GM21723 (cell line): Measurements from ENCODE around the gene PRKG1.
"Not testable (repeated sequence)": the region's sequence is repeated elsewhere in the genome, so short reads cannot be mapped to it uniquely, and the experiment has no call there.

Experiments
- ATAC-seq: cut with Tn5 transposase; IDR thresholded peaks from one replicate; pipeline ENCODE4 v1.9.1; 2021; ENCODE audit warnings: mild to moderate bottlenecking, moderate library complexity; ENCODE audit not compliant: unreplicated experiment

PRKG1 gene

GRCh38 chr10:52019656-52020055 lies 945.4 kb downstream of the PRKG1 start:
- ATAC-seq = no peak

DNA sequence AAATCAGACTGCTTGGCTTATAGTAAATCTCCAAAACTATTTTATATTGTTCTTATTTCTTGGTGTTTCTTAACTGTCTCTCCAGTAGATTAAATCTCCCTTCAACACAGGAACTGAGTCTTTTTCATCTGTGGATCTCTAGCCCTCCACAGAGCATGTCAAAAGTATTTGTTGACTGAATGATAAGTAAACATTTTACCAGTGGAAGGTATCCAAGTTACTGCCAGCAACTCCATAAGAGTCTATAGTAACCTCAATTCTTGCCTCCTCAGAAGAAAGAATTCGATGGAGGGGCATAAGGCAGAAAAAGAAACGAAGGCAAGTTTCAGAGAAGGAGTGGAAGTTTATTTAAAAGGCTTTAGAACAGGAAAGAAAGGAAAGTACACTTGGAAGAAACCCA lies 945.9 kb downstream of the PRKG1 start:
- no peak for ATAC-seq

DNA sequence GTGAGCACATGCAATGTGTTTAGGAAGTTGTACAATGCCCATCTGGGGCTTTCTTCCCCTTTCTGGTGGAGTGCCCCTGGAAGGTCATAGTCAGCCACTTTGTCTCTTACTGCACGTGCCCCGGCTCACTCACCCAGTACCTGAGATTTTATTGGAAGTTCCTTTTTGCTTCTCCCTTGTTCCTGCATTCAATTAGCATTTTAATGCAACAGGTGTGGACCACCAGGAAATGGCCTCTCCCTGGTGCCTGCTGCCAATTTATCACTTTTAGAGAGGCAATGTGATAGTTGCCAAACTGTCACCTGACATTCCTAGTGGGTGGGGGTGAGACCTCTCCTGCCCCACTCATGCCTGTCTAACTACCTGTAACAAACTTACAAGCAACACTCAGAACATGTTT lies 946.4 kb downstream of the PRKG1 start:
- no peak for ATAC-seq

- ATAC-seq = no peak
Observed at GRCh38 chr10:52027055-52027705, 952.9 kb downstream of the PRKG1 start.

GRCh38 chr10:52028523-52028858 lies 954.2 kb downstream of the PRKG1 start:
- ATAC-seq = no peak

GRCh38 chr10:52029628-52030027 lies 955.3 kb downstream of the PRKG1 start:
- no peak for ATAC-seq

DNA sequence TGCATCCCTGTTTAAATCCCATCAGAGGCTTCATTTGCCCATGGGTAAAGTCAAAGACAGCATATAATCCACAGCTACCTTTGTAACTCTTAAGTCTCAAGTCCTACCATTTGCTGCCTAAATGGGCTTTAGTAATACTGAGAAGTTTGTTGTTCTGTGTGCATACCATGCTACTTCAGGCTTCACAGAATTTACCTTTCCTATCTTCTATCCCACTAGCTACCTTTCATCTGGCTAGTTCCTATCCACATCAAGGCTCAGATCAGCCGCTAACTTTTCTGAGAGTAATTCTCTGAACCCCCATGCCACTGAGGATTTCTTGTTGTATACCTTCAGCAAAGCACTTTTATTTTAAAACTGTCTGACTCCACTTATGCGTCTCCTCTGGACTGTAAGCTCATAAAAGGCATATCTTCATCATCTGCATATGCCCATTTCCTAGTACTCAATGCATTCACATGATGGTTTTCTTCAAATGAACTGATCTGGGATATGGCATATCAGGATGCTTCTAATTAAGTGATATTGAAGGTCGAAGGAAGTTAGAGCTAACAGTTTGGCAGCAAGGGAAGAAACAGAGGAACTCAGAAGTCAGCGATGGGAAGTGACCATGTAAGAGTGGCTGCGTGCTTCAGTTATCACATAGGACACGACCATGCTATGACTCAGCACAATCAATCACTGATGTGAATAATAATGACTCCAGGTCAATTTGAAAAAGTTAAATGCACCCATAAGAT lies 955.9 kb downstream of the PRKG1 start:
- no peak for ATAC-seq

GRCh38 chr10:52030975-52031374 lies 956.7 kb downstream of the PRKG1 start:
- no peak for ATAC-seq

- ATAC-seq = no peak
Observed at GRCh38 chr10:52031771-52032170, 957.5 kb downstream of the PRKG1 start.

GRCh38 chr10:52032681-52033629 lies 958.7 kb downstream of the PRKG1 start:
- ATAC-seq = no peak

DNA sequence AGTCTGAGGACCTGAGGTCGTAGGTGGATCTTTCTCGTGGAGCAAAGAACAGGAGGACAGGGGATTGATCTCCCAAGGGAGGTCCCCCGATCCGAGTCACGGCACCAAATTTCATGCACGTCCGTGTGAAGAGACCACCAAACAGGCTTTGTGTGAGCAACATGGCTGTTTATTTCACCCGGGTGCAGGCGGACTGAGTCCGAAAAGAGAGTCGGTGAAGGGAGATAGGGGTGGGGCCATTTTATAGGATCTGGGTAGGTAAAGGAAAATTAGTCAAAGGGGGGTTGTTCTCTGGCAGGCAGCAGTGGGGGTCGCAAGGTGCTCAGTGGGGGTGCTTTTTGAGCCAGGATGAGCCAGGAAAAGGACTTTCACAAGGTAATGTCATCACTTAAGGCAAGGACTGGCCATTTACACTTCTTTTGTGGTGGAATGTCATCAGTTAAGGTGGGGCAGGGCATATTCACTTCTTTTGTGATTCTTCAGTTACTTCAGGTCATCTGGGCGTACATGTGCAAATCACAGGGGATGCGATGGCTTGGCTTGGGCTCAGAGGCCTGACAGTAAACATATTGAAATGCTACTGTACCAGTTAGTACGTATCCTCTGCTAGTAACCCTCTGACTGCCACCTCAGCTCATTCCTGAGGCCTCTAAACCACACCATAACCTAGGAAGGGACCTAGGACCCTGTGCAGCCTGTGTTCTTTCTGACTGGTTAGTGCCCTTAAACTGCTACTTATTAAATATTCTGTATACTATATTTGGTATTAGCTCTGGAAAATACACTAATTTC lies 964.9 kb downstream of the PRKG1 start:
- ATAC-seq = not testable (repeated sequence)

GRCh38 chr10:52040486-52040885 lies 966.2 kb downstream of the PRKG1 start:
- ATAC-seq = no peak

GRCh38 chr10:52043811-52044210 lies 969.5 kb downstream of the PRKG1 start:
- no peak for ATAC-seq

DNA sequence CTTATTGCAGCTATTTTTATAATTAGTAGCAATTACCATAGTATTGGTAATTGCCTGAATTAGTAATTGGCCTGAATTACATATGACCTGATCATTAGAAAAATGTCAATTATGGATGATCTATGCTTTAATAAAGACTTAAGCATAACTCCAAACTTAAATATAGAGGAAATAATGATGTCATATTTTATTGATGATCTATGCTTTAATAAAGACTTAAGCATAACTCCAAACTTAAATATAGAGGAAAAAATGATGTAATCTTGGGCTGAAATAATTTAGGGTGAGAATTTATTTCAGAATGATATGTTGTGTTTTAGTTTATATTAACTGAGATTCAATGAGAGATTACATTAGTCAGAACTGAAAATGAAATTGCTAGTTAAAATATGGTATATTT lies 973.8 kb downstream of the PRKG1 start:
- no peak for ATAC-seq

DNA sequence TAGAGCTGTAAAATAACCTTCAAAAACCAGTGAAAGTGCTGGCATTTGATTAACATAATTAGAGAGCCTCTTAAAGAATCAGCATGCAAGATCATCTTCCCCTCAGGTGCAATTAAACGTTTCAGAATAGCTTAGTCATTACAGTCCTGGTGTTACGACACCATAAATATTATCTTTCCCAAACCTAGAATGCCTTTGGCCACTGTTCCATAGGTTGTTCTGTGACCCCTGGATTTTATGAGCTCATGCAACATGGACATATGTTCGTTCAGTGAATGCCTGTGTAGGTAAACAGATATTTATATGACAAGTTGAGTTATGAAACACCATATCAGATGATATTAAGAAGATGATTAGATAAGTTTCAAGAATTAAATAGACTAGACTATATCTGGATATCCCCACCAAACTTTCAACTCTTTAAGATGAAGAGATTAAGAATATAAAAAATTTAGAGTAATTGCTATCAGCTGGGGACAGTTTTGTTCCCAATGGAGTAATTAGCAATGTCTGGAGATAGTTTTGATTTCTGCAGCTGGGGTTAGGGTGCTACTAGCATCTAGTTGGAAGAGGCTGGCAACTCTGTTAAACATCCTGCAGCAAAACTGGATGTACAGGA lies 976.3 kb downstream of the PRKG1 start:
- ATAC-seq = no peak

GRCh38 chr10:52053497-52053896 lies 979.2 kb downstream of the PRKG1 start:
- ATAC-seq = no peak

- no peak for ATAC-seq
Observed at GRCh38 chr10:52056291-52056690, 982.0 kb downstream of the PRKG1 start.

GRCh38 chr10:52059089-52059488 lies 984.8 kb downstream of the PRKG1 start:
- no peak for ATAC-seq

DNA sequence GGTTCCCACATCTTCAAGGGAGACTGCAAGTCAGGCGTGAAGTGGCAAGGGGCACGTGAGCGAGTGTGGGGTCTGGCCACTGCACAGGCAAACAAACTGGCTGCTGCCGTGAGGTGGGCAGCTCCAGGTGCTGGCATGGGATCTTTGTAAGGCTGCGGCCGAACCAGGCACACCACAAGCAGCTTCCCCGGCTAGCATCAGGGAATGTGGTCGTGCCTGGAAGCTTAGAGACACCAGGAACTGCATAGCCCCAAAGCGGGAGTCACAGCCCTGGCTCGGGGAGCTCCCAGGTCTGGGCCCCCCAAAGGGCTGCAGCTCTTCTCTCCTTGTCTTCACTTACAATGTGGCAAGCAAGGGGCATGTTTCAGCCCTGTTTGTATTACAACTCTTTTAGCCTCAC lies 988.9 kb downstream of the PRKG1 start:
- ATAC-seq = no peak

- no peak for ATAC-seq
Observed at GRCh38 chr10:52064084-52064845, 990.0 kb downstream of the PRKG1 start.
